Activated naive CD4-positive, alpha-beta T cell treated with anti-CD3 and anti-CD28 coated beads for 36 hours (primary cell): ENCODE results near the gene GLCE. TPM values are rescaled to one million over a fixed set of nuclear protein-coding genes. Genes with fewer than 3 reads are reported as not detected.

Experiments
- CTCF ChIA-PET: fragments of 350-600 bp; sonication (Branson Sonifier 250); formaldehyde crosslinking; loops from one replicate; lab custom pipeline; 2021; ENCODE audit warnings: antibody characterized with exemption; lab: Charles Lee
- DNase-seq: peaks from one replicate; pipeline ENCODE4 v3.0.0-alpha.2; 2020
- H3K27ac Mint-ChIP-seq: one replicate; pipeline ENCODE4 v1.8.0; 2021; ENCODE audit warnings: mild to moderate bottlenecking, mixed read lengths
- H3K27me3 Mint-ChIP-seq: one replicate; pipeline ENCODE4 v1.8.0; 2021; ENCODE audit warnings: low read depth, mixed read lengths
- H3K36me3 Mint-ChIP-seq: one replicate; pipeline ENCODE4 v1.8.0; 2021; ENCODE audit warnings: low read depth, mixed read lengths
- H3K4me1 Mint-ChIP-seq: one replicate; pipeline ENCODE4 v1.8.0; 2021; ENCODE audit warnings: low read depth, mixed read lengths
- H3K4me3 Mint-ChIP-seq: one replicate; pipeline ENCODE4 v1.8.0; 2021; ENCODE audit warnings: mild to moderate bottlenecking, moderate library complexity, mixed read lengths
- H3K9me3 Mint-ChIP-seq: one replicate; pipeline ENCODE4 v1.8.0; 2021; ENCODE audit warnings: mixed read lengths
- intact Hi-C: fragments of 100-400 bp; cut with micrococcal nuclease; formaldehyde crosslinking; loops from one replicate; pipeline ENCODE4 v1.15.1; 2023
- total RNA-seq, 2 experiments: library from RNA; stranded (reverse); gene quantifications; one replicate each; pipeline ENCODE4 v1.2.3, GENCODE V29; 2021

Gene GLCE
- total RNA-seq, 2 experiments from 2014 or later: 2.5 to 2.6 TPM

DNA sequence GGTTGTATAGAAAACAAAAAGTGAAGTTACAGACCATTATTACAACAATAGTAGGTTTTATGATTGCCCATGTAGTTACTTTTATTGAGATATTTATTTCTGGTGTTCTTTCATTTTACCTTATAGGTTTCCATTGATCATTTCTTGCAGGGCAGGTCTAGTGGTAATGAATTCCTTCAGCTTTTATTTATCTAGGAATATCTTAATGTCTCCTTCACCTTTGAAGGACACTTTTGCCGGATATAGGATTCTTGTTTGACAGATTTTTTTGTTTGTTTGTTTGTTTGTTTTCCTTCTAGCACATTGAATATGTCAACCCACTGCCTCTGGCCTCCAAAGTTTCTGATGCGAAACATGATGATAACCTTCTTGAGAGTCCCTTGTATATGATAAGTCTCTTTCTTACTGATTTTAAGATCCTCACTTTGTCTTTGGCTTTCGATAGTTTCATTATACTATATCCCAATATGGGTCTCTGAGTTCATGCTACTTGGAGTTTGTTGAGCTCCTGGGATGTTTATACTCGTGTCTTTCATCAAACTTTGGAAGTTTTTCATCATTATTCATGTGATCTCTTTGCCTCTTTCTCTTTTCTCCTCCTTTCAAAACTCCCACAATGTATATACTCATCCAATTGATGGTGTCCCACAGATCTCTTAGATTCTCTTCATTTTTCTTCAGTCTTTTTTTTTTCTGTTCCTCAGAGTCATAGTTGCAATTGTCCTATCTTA lies 62.8 kb downstream of the GLCE start:
- peaks cover 15% of the 10 kb centered on the region for H3K36me3 Mint-ChIP-seq
- DNase-seq: no peak
- peaks cover 17% of the 10 kb centered on the region for H3K9me3 Mint-ChIP-seq
- H3K4me1 Mint-ChIP-seq: no peaks in the 10 kb centered on the region
- no peak overlapping the region for H3K27ac Mint-ChIP-seq
- no peak overlapping the region for H3K4me3 Mint-ChIP-seq
- intact Hi-C loops: no loop called here
- CTCF ChIA-PET: interaction anchor here (0.5 to 0.6 kb wide), 2 partner anchors 74 to 473 kb away, joined by 3 to 7 read pairs; no protein-coding TSS in a partner anchor
- H3K27me3 Mint-ChIP-seq: no peaks in the 10 kb centered on the region

DNA sequence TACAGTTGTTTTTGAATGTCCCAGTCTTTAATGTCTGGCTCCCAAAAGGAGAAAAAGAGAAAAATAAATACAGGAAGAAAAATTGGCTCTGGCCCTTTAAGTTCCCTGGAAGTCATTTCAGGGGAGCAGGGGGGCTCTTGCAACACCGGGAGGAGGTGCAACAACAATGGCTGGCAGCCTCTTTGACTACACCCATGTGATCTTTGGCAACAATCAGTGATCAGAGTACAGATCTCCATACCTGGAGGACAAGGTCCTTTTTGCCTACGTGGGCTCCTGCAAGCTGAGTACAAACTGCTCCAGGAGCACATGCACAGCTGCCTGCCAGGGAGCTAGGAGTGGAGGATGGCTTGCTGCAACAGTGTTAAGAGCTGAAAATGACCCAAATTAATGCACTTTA lies 63.9 kb downstream of the GLCE start:
- Mint-ChIP-seq H3K9me3 (peaks cover 16% of the 10 kb centered on the region), H3K27me3 (no peaks in the 10 kb centered on the region), H3K4me1 (no peaks in the 10 kb centered on the region), H3K27ac (no peak overlapping the region), H3K36me3 (peaks cover 21% of the 10 kb centered on the region), H3K4me3 (no peak overlapping the region)
- DNase-seq: no peak
- intact Hi-C loops: no loop called here
- CTCF ChIA-PET: interaction anchor here (0.6 kb wide), 3 partner anchors 62 to 190 kb away, joined by 3 to 4 read pairs (median 3); no protein-coding TSS in a partner anchor

DNA sequence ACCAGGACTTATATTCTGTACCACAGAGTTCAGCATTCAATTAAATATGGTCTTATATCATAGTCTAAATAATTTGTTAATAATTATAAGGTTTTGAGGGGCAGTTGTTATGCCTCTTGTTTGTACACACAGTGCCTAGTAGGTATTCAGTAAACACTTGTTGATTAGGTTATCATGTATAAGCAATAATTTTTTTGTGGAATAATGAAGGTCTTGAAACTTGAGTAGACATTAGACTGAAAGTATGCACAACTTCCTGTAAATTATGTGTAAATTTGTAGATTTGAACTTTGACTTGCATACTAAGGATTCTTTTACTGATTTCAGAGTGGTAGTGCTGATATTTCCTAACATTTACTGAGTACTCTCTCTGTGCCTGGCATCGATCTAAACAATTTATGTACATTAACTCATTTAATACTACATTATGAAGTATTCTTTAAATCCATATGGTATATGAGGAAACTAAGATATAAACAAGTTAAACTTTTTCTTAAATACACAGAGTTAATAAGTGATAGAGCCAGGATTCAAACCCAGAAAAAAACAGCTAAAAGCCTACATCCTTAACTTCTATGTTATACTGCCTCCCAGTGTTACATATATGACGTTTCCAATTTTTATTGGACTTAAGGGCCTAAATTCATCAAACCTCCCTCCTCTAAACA lies 65.1 kb downstream of the GLCE start:
- no peak overlapping the region for H3K27ac Mint-ChIP-seq
- DNase-seq: no peak
- H3K4me1 Mint-ChIP-seq: no peaks in the 10 kb centered on the region
- CTCF ChIA-PET: interaction anchor here (0.6 to 1.3 kb wide), 2 partner anchors 71 to 166 kb away, joined by 3 to 4 read pairs; no protein-coding TSS in a partner anchor
- intact Hi-C loops: loop anchor here (1.0 kb wide), 1 partner anchor 166 kb away; no protein-coding TSS in a partner anchor
- peaks cover 11% of the 10 kb centered on the region for H3K9me3 Mint-ChIP-seq
- H3K27me3 Mint-ChIP-seq: no peaks in the 10 kb centered on the region
- no peak overlapping the region for H3K4me3 Mint-ChIP-seq
- H3K36me3 Mint-ChIP-seq: peaks cover 19% of the 10 kb centered on the region

DNA sequence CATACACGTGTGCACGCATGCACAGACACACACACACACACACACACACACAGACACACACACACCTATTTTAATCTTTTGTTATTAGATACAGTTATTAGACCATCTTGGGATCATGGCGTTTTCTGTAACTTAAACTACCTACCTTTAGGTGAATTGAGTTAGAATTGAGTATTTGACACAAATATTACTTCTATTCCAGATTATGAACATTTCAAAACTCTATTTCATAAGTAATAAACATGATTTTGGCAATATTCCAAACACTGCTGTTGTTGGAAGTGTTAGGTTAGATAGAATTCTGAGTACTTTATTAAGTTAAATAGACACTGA lies 65.6 kb downstream of the GLCE start:
- intact Hi-C loops: no loop called here
- peaks cover 20% of the 10 kb centered on the region for H3K36me3 Mint-ChIP-seq
- H3K27me3 Mint-ChIP-seq: no peaks in the 10 kb centered on the region
- H3K9me3 Mint-ChIP-seq: peaks cover 10% of the 10 kb centered on the region
- CTCF ChIA-PET: interaction anchor here (0.6 to 1.3 kb wide), 3 partner anchors 72 to 167 kb away, joined by 3 to 4 read pairs (median 3); no protein-coding TSS in a partner anchor
- no peak overlapping the region for H3K4me3 Mint-ChIP-seq
- DNase-seq: no peak
- no peaks in the 10 kb centered on the region for H3K4me1 Mint-ChIP-seq
- no peak overlapping the region for H3K27ac Mint-ChIP-seq

DNA sequence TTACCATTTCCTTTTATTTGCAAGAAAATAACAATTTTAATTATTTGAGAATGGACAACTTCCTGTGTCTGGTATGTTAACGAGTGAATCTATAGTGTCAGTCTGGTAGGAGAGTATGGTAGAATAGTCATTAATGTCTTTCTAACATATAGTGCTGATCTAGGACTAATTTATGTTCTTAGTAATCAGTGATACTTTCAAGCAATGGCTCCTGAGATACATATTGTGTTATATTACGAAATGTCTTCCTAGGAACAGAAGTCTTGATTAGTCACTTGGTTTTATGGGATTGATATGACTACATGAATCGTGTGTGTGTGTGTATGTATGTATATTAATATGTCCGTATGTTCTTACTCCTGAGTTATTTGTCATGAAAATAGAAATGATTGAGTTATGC lies 71.7 kb downstream of the GLCE start:
- CTCF ChIA-PET: no interaction called here

DNA sequence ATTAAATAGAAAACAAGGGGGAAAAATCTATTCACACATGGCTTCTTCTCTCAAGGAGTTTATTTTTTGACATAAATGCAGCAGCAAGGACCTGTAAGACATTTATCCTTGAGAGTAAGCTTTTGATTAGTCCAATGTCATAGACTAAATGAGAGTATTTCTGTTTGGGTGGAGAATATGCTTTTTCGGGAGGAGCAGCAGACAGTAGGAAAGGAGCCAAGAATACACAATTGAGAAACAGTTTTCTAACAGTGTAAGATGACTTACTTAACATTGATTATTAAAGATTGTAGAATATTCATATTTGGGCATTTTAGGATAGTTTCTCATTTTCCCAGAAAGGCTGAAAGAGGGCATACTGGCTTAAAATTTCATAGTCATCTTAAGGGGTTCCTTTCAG lies 72.3 kb downstream of the GLCE start:
- CTCF ChIA-PET: no interaction called here
- Mint-ChIP-seq H3K9me3 (no peaks in the 10 kb centered on the region), H3K4me1 (no peaks in the 10 kb centered on the region), H3K27ac (no peak overlapping the region), H3K36me3 (peaks cover 8% of the 10 kb centered on the region), H3K27me3 (no peaks in the 10 kb centered on the region), H3K4me3 (no peak overlapping the region)
- intact Hi-C loops: no loop called here
- DNase-seq: no peak

More for the DNA sequence above, 71.7 kb downstream of the GLCE start:
- Mint-ChIP-seq H3K4me1 (no peaks in the 10 kb centered on the region), H3K4me3 (no peak overlapping the region), H3K27me3 (no peaks in the 10 kb centered on the region), H3K9me3 (no peaks in the 10 kb centered on the region), H3K36me3 (peaks cover 8% of the 10 kb centered on the region), H3K27ac (no peak overlapping the region)
- DNase-seq: no peak
- intact Hi-C loops: no loop called here

DNA sequence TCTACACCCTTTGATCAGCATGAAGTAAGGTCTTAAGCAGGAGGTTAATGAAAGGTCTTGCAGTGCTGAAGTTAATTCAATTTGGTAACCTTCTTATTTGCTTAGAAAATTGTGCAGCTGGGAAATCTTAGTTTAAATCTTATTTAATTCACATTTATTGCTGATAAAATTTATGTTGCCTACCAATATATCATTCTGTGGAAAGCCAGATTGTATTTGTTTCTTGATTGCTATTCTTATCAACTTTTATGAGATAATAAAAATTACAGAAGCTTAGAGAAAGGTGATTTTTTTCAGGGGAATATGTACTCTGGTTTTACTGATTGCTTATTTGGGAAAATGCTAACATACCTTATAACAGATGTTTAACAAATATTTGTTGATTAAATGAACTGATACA lies 74.2 kb downstream of the GLCE start:
- H3K27ac Mint-ChIP-seq: no peak overlapping the region
- intact Hi-C loops: no loop called here
- no peaks in the 10 kb centered on the region for H3K4me1 Mint-ChIP-seq
- no peak for DNase-seq
- CTCF ChIA-PET: no interaction called here
- H3K36me3 Mint-ChIP-seq: peaks cover 2% of the 10 kb centered on the region
- H3K4me3 Mint-ChIP-seq: no peak overlapping the region
- H3K27me3 Mint-ChIP-seq: no peaks in the 10 kb centered on the region
- peaks cover 7% of the 10 kb centered on the region for H3K9me3 Mint-ChIP-seq

DNA sequence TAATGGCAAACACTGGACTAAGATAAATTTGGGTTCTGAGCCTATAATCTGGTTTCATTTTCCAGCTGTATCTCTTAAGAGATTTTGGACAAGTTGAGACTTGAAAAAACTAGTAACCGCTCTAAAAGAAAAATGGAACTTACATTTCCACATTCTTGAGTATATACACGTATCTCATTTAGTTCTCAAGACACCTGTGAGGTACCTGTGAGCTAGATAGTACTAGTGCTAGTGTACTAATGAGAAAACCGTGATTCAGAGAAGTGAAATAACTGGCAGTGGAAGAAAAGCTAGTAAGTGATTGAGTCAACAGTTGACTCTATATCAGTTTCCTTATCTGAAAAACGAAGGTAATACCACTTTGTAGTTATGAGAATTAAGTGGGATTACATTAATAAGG lies 76.1 kb downstream of the GLCE start:
- H3K27me3 Mint-ChIP-seq: no peaks in the 10 kb centered on the region
- no peak for DNase-seq
- H3K9me3 Mint-ChIP-seq: peaks cover 7% of the 10 kb centered on the region
- H3K36me3 Mint-ChIP-seq: no peaks in the 10 kb centered on the region
- H3K4me3 Mint-ChIP-seq: no peak overlapping the region
- H3K27ac Mint-ChIP-seq: no peak overlapping the region
- intact Hi-C loops: no loop called here
- H3K4me1 Mint-ChIP-seq: no peaks in the 10 kb centered on the region
- CTCF ChIA-PET: no interaction called here

DNA sequence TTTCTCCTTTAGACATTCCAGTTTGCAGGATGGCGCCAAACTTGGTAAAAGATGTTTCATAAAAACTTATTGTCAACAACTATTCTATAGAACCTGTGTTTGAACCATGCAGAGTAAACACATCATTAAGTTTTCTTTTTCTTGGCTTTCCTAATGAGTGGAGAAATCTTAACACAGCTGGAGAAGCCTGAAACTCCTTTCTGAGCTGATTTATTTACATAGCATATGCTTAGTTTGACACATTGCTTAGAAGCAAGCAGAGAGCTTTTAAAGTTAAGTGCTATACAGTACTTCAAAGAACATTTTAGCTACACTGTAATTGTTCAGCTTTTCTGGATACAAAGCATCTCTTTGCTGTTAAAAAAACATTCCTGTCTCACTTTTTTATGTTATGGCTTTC lies 77.3 kb downstream of the GLCE start:
- Mint-ChIP-seq H3K9me3 (peaks cover 7% of the 10 kb centered on the region), H3K36me3 (no peaks in the 10 kb centered on the region), H3K27me3 (no peaks in the 10 kb centered on the region), H3K4me1 (no peaks in the 10 kb centered on the region), H3K4me3 (no peak overlapping the region), H3K27ac (no peak overlapping the region)
- DNase-seq: no peak
- CTCF ChIA-PET: no interaction called here
- intact Hi-C loops: no loop called here

DNA sequence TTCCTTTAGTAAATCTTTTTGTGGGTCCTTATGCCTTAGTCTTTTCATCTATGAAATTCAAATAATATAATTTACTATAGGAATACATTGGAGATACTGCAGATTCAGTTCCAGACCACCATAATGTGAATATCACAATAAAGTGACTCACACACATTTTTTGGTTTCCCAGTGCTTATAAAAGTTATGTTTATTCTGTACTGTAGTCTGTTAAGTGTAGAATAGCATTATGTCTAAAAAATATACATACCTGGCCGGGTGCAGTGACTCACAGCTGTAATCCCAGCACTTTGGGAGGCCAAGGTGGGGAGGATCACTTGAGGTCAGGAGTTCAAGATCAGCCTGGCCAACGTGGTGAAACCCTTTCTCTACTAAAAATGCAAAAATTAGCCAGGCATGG lies 84.4 kb downstream of the GLCE start:
- Mint-ChIP-seq H3K27me3 (no peaks in the 10 kb centered on the region), H3K4me3 (no peak overlapping the region), H3K36me3 (peaks cover 2% of the 10 kb centered on the region), H3K27ac (no peak overlapping the region), H3K9me3 (no peaks in the 10 kb centered on the region), H3K4me1 (no peaks in the 10 kb centered on the region)
- intact Hi-C loops: no loop called here
- no peak for DNase-seq
- CTCF ChIA-PET: no interaction called here

DNA sequence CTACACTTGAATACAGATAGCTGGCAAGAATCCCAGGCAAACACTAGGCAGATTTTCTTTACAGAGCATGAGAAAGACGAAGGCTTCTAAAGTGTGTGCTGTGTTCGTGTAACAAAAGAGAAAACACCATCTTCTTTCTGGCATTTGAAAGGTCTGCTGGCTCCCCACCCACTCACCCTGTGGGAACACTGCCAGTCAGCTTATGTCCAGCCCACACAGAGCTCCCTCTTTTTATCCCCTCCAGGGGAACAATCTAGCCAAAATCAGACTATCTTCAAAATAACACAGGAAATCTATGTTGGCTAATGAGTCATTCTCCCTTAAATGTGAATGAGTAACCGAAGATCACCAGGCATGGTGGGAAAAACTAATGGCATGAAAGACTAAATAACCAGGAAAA lies 92.7 kb downstream of the GLCE start:
- no peak overlapping the region for H3K4me3 Mint-ChIP-seq
- DNase-seq: no peak
- H3K4me1 Mint-ChIP-seq: no peaks in the 10 kb centered on the region
- H3K9me3 Mint-ChIP-seq: no peaks in the 10 kb centered on the region
- no peak overlapping the region for H3K27ac Mint-ChIP-seq
- CTCF ChIA-PET: no interaction called here
- intact Hi-C loops: no loop called here
- H3K36me3 Mint-ChIP-seq: no peaks in the 10 kb centered on the region
- H3K27me3 Mint-ChIP-seq: no peaks in the 10 kb centered on the region

DNA sequence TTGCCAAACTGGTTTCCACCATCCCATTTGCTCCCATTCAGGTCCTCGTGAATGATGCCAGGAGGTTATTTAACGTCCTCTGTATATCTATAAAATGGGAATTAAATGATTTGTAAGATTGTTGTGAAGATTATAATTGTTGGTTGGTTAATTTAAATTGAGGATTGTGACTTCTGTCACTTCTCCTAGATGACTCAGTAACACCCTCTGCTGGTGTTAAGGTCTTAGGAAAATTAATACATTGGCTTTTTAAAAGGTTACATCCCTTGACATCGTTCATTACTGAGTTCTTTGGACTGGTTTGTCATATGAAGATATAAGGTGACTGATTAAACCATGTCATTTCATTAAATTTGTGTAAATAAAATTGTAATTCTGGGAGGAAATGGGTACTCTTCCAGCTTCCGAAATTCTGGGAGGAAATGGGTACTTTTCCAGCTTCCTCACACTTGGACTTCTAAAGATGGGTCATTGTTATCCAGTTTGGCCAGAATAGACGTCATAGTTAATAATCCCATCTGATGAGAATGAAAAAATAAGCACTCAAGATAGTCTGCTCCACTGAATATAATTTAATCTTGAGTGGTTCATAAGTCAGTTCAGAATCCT lies 105.0 kb downstream of the GLCE start:
- no peaks in the 10 kb centered on the region for H3K9me3 Mint-ChIP-seq
- DNase-seq: no peak
- CTCF ChIA-PET: interaction anchor here (1.0 to 2.2 kb wide), 2 partner anchors 12 to 208 kb away, joined by 4 to 9 read pairs; no protein-coding TSS in a partner anchor
- H3K27me3 Mint-ChIP-seq: no peaks in the 10 kb centered on the region
- no peak overlapping the region for H3K27ac Mint-ChIP-seq
- no peak overlapping the region for H3K4me3 Mint-ChIP-seq
- no peaks in the 10 kb centered on the region for H3K4me1 Mint-ChIP-seq
- intact Hi-C loops: loop anchor here (1.0 to 2.0 kb wide), 2 partner anchors 129 to 206 kb away; no protein-coding TSS in a partner anchor
- H3K36me3 Mint-ChIP-seq: peaks cover 6% of the 10 kb centered on the region
